Memory B cell (primary cell): ENCODE results near the gene TGM4.
"Not testable (repeated sequence)": the region's sequence is repeated elsewhere in the genome, so short reads cannot be mapped to it uniquely, and the experiment has no call there.

Experiments used
- ATAC-seq: fragments of 150-1000 bp; cut with Tn5 transposase; 2 replicates; pipeline ENCODE4 v1.10.0; 2021; ENCODE audit warnings: low read depth, mild to moderate bottlenecking, moderate library complexity
- DNase-seq, 2 donors: peaks; one replicate each; pipeline ENCODE4 v3.0.0; 2022; ENCODE audit warnings: low spot score in 2 of 2
- H3K27ac Mint-ChIP-seq: one replicate; pipeline ENCODE4 v1.8.0; 2022; ENCODE audit warnings: mild to moderate bottlenecking, moderate library complexity, mixed read lengths
- H3K27me3 Mint-ChIP-seq: one replicate; pipeline ENCODE4 v1.8.0; 2022; ENCODE audit warnings: mixed read lengths
- H3K36me3 Mint-ChIP-seq: one replicate; pipeline ENCODE4 v1.8.0; 2022; ENCODE audit warnings: mild to moderate bottlenecking, mixed read lengths
- H3K4me1 Mint-ChIP-seq: one replicate; pipeline ENCODE4 v1.8.0; 2022; ENCODE audit warnings: mixed read lengths
- H3K4me3 Mint-ChIP-seq: one replicate; pipeline ENCODE4 v1.8.0; 2022; ENCODE audit warnings: mild to moderate bottlenecking, moderate library complexity, mixed read lengths
- H3K9me3 Mint-ChIP-seq: one replicate; pipeline ENCODE4 v1.8.0; 2022; ENCODE audit warnings: mixed read lengths

TGM4 gene

GRCh38 chr3:44932986-44933944 lies 58.9 kb downstream of the TGM4 start:
- Mint-ChIP-seq H3K36me3 (peaks cover 27% of the 10 kb centered on the region), H3K4me1 (no peaks in the 10 kb centered on the region), H3K9me3 (no peaks in the 10 kb centered on the region), H3K27ac (no peak overlapping the region), H3K27me3 (no peaks in the 10 kb centered on the region), H3K4me3 (no peak overlapping the region)
- DNase-seq (no peak), ATAC-seq (no peak)

GRCh38 chr3:44939581-44940036 lies 65.2 kb downstream of the TGM4 start:
- H3K27me3 Mint-ChIP-seq: no peaks in the 10 kb centered on the region
- no peaks in the 10 kb centered on the region for H3K4me1 Mint-ChIP-seq
- no peak overlapping the region for H3K4me3 Mint-ChIP-seq
- ATAC-seq (no peak), DNase-seq (no peak)
- no peak overlapping the region for H3K27ac Mint-ChIP-seq
- peaks cover 31% of the 10 kb centered on the region for H3K36me3 Mint-ChIP-seq
- H3K9me3 Mint-ChIP-seq: no peaks in the 10 kb centered on the region

- no peak for DNase-seq
- H3K9me3 Mint-ChIP-seq: no peaks in the 10 kb centered on the region
Measured at GRCh38 chr3:44942202-44942921, 68.0 kb downstream of the TGM4 start.

GRCh38 chr3:44948239-44948638 lies 73.8 kb downstream of the TGM4 start:
- DNase-seq: no peak
- Mint-ChIP-seq H3K4me1 (peaks cover 18% of the 10 kb centered on the region), H3K4me3 (no peak overlapping the region), H3K27me3 (no peaks in the 10 kb centered on the region), H3K36me3 (peaks cover 34% of the 10 kb centered on the region), H3K9me3 (no peaks in the 10 kb centered on the region), H3K27ac (no peak overlapping the region)
- no peak for ATAC-seq

More at GRCh38 chr3:44942202-44942921, 68.0 kb downstream of the TGM4 start:
- Mint-ChIP-seq H3K27me3 (no peaks in the 10 kb centered on the region), H3K36me3 (peaks cover 29% of the 10 kb centered on the region), H3K4me1 (no peaks in the 10 kb centered on the region), H3K4me3 (no peak overlapping the region), H3K27ac (no peak overlapping the region)
- ATAC-seq: no peak

GRCh38 chr3:44949770-44950169 lies 75.4 kb downstream of the TGM4 start:
- peaks cover 18% of the 10 kb centered on the region for H3K4me1 Mint-ChIP-seq
- not testable (repeated sequence) for H3K27me3 Mint-ChIP-seq, DNase-seq, H3K4me3 Mint-ChIP-seq, H3K9me3 Mint-ChIP-seq, H3K27ac Mint-ChIP-seq, ATAC-seq
- peaks cover 29% of the 10 kb centered on the region for H3K36me3 Mint-ChIP-seq

- ATAC-seq (no peak), DNase-seq (no peak)
- Mint-ChIP-seq H3K9me3 (no peaks in the 10 kb centered on the region), H3K4me3 (no peak overlapping the region), H3K36me3 (peaks cover 27% of the 10 kb centered on the region), H3K27ac (no peak overlapping the region), H3K4me1 (peaks cover 21% of the 10 kb centered on the region), H3K27me3 (no peaks in the 10 kb centered on the region)
Measured at GRCh38 chr3:44950275-44950734, 75.9 kb downstream of the TGM4 start.

- H3K27me3 Mint-ChIP-seq: no peaks in the 10 kb centered on the region
- DNase-seq (no peak), ATAC-seq (no peak)
- no peak overlapping the region for H3K4me3 Mint-ChIP-seq
- no peak overlapping the region for H3K27ac Mint-ChIP-seq
- peaks cover 29% of the 10 kb centered on the region for H3K36me3 Mint-ChIP-seq
- peaks cover 39% of the 10 kb centered on the region for H3K4me1 Mint-ChIP-seq
- no peaks in the 10 kb centered on the region for H3K9me3 Mint-ChIP-seq
Measured at GRCh38 chr3:44952689-44953088, 78.3 kb downstream of the TGM4 start.

- Mint-ChIP-seq H3K4me3 (no peak overlapping the region), H3K36me3 (peaks cover 26% of the 10 kb centered on the region), H3K9me3 (no peaks in the 10 kb centered on the region), H3K27ac (no peak overlapping the region), H3K27me3 (no peaks in the 10 kb centered on the region), H3K4me1 (peaks cover 39% of the 10 kb centered on the region)
- no peak for DNase-seq
- no peak for ATAC-seq
Measured at GRCh38 chr3:44954304-44954703, 79.9 kb downstream of the TGM4 start.

GRCh38 chr3:44954962-44955361 lies 80.6 kb downstream of the TGM4 start:
- Mint-ChIP-seq H3K4me1 (peaks cover 39% of the 10 kb centered on the region), H3K9me3 (no peaks in the 10 kb centered on the region), H3K4me3 (no peak overlapping the region), H3K27ac (no peak overlapping the region), H3K36me3 (peaks cover 26% of the 10 kb centered on the region), H3K27me3 (no peaks in the 10 kb centered on the region)
- ATAC-seq (peak; percentile 27), DNase-seq (no peak)

- DNase-seq (no peak), ATAC-seq (no peak)
- Mint-ChIP-seq H3K36me3 (peaks cover 23% of the 10 kb centered on the region), H3K4me1 (peaks cover 39% of the 10 kb centered on the region), H3K27me3 (no peaks in the 10 kb centered on the region), H3K4me3 (no peak overlapping the region), H3K9me3 (no peaks in the 10 kb centered on the region), H3K27ac (no peak overlapping the region)
Measured at GRCh38 chr3:44955917-44956316, 81.5 kb downstream of the TGM4 start.

GRCh38 chr3:44957986-44958385 lies 83.6 kb downstream of the TGM4 start:
- H3K4me3 Mint-ChIP-seq: no peak overlapping the region
- H3K27ac Mint-ChIP-seq: no peak overlapping the region
- ATAC-seq: no peak
- peaks cover 34% of the 10 kb centered on the region for H3K4me1 Mint-ChIP-seq
- H3K36me3 Mint-ChIP-seq: peaks cover 12% of the 10 kb centered on the region
- no peaks in the 10 kb centered on the region for H3K9me3 Mint-ChIP-seq
- H3K27me3 Mint-ChIP-seq: no peaks in the 10 kb centered on the region
- DNase-seq: no peak

- ATAC-seq: no peak
Measured at GRCh38 chr3:44958386-44958785, 84.0 kb downstream of the TGM4 start.

GRCh38 chr3:44960387-44961026 lies 86.1 kb downstream of the TGM4 start:
- Mint-ChIP-seq H3K27ac (no peak overlapping the region), H3K27me3 (no peaks in the 10 kb centered on the region), H3K9me3 (no peaks in the 10 kb centered on the region), H3K4me3 (no peak overlapping the region), H3K36me3 (peaks cover 14% of the 10 kb centered on the region), H3K4me1 (peaks cover 43% of the 10 kb centered on the region)
- ATAC-seq (no peak), DNase-seq (no peak)

More at GRCh38 chr3:44958386-44958785, 84.0 kb downstream of the TGM4 start:
- no peak for DNase-seq
- no peak overlapping the region for H3K4me3 Mint-ChIP-seq
- H3K4me1 Mint-ChIP-seq: peaks cover 36% of the 10 kb centered on the region
- peaks cover 12% of the 10 kb centered on the region for H3K36me3 Mint-ChIP-seq
- H3K27ac Mint-ChIP-seq: no peak overlapping the region
- H3K9me3 Mint-ChIP-seq: no peaks in the 10 kb centered on the region
- no peaks in the 10 kb centered on the region for H3K27me3 Mint-ChIP-seq

GRCh38 chr3:44961888-44962287 lies 87.5 kb downstream of the TGM4 start:
- H3K4me3 Mint-ChIP-seq: no peak overlapping the region
- no peaks in the 10 kb centered on the region for H3K9me3 Mint-ChIP-seq
- H3K36me3 Mint-ChIP-seq: peaks cover 11% of the 10 kb centered on the region
- no peak overlapping the region for H3K27ac Mint-ChIP-seq
- ATAC-seq (no peak), DNase-seq (no peak)
- no peaks in the 10 kb centered on the region for H3K27me3 Mint-ChIP-seq
- peaks cover 34% of the 10 kb centered on the region for H3K4me1 Mint-ChIP-seq
